HEK293T (cell line): ENCODE results near the gene UBE2U.

Experiments used
- CTCF ChIA-PET: fragments of 350-600 bp; formaldehyde crosslinking; extraction: SDS; loops from one replicate; lab custom pipeline; 2021; ENCODE audit warnings: antibody characterized with exemption, inconsistent platforms; lab: Yijun Ruan, JAX
- POLR2A ChIA-PET: fragments of 350-600 bp; formaldehyde crosslinking; extraction: SDS; loops from one replicate; lab custom pipeline; 2020; ENCODE audit warnings: antibody characterized with exemption, inconsistent platforms; lab: Yijun Ruan, JAX
- DNase-seq: peaks from one replicate; pipeline ENCODE4 v3.0.0; 2012; ENCODE audit warnings: mixed read lengths; ENCODE audit errors: extremely low spot score
- ARNT ChIP-seq: fragments of 450-650 bp; IDR thresholded peaks from 2 replicates; pipeline ENCODE4 v1.6.1; 2017; ENCODE audit warnings: mild to moderate bottlenecking
- BHLHE40 ChIP-seq: fragments of 450-650 bp; IDR thresholded peaks from 2 replicates; pipeline ENCODE4 v1.6.1; 2016; ENCODE audit warnings: mild to moderate bottlenecking, moderate library complexity, borderline replicate concordance
- CTBP1 ChIP-seq: fragments of 450-650 bp; IDR thresholded peaks from 2 replicates; pipeline ENCODE4 v1.6.1; 2016; ENCODE audit warnings: borderline replicate concordance
- ELF4 ChIP-seq: fragments of 450-650 bp; IDR thresholded peaks from 2 replicates; pipeline ENCODE4 v1.6.1; 2017; ENCODE audit warnings: antibody characterized with exemption
- FOXA1 ChIP-seq: fragments of 450-650 bp; IDR thresholded peaks from 2 replicates; pipeline ENCODE4 v1.6.1; 2016; ENCODE audit warnings: mild to moderate bottlenecking
- FOXK2 ChIP-seq: fragments of 450-650 bp; IDR thresholded peaks from 2 replicates; pipeline ENCODE4 v1.6.1; 2016; ENCODE audit warnings: mild to moderate bottlenecking
- FOXM1 ChIP-seq: fragments of 450-650 bp; IDR thresholded peaks from 2 replicates; pipeline ENCODE4 v1.6.1; 2017; ENCODE audit warnings: mild to moderate bottlenecking, borderline replicate concordance
- HDGF ChIP-seq: fragments of 450-650 bp; IDR thresholded peaks from 2 replicates; pipeline ENCODE4 v1.6.1; 2017; ENCODE audit warnings: antibody characterized with exemption, borderline replicate concordance
- L3MBTL2 ChIP-seq: fragments of 450-650 bp; conservative IDR thresholded peaks from 2 replicates; pipeline ENCODE4 v1.6.1; 2016; ENCODE audit warnings: mild to moderate bottlenecking
- LEF1 ChIP-seq: fragments of 450-650 bp; IDR thresholded peaks from 2 replicates; pipeline ENCODE4 v1.6.1; 2017; ENCODE audit warnings: mild to moderate bottlenecking, borderline replicate concordance
- NFRKB ChIP-seq: fragments of 450-650 bp; IDR thresholded peaks from 2 replicates; pipeline ENCODE4 v1.6.1; 2016; ENCODE audit warnings: mild to moderate bottlenecking, moderate library complexity
- SP1 ChIP-seq: fragments of 450-650 bp; IDR thresholded peaks from 2 replicates; pipeline ENCODE4 v1.6.1; 2017
- SUZ12 ChIP-seq: fragments of 450-650 bp; IDR thresholded peaks from 2 replicates; pipeline ENCODE4 v1.6.1; 2016; ENCODE audit warnings: mild to moderate bottlenecking
- TARDBP ChIP-seq: fragments of 450-650 bp; IDR thresholded peaks from 2 replicates; pipeline ENCODE4 v1.6.1; 2016
- ZNF384 ChIP-seq: fragments of 450-650 bp; IDR thresholded peaks from 2 replicates; pipeline ENCODE4 v1.6.1; 2016
- TF ChIP-seq, protein P1 (sequence below): fragments of 450-650 bp; IDR thresholded peaks from 2 replicates; pipeline ENCODE4 v1.6.1; 2016

Gene UBE2U

DNA sequence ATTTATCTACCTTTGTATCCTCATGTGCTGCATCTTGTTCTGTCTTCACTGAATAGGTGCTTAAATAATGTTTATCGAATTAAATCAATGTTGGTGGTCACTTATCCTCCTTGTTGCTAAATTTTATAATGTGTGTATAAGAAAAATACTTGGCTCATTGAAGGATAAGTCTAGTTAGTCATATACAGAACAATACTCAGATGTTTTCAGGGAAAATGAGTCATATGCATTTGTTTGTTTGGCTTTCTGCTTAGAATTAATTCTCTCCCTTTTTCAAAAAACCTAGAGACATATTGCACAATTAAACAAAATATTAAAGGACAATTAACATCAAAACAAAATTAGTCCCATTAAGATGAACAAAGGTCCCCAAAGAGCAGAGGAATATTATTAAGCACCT is 89.0 kb downstream of the UBE2U start:
- ChIA-PET POLR2A (no interaction called here), CTCF (no interaction called here)
- no peak for DNase-seq
- TF ChIP-seq BHLHE40 (no peak), ZNF384 (no peak), FOXM1 (no peak), ARNT (no peak), FOXK2 (no peak), LEF1 (no peak), CTBP1 (no peak), TARDBP (no peak), L3MBTL2 (no peak), HDGF (no peak), ELF4 (no peak), SUZ12 (no peak)
- TF ChIP-seq, protein P1, sequence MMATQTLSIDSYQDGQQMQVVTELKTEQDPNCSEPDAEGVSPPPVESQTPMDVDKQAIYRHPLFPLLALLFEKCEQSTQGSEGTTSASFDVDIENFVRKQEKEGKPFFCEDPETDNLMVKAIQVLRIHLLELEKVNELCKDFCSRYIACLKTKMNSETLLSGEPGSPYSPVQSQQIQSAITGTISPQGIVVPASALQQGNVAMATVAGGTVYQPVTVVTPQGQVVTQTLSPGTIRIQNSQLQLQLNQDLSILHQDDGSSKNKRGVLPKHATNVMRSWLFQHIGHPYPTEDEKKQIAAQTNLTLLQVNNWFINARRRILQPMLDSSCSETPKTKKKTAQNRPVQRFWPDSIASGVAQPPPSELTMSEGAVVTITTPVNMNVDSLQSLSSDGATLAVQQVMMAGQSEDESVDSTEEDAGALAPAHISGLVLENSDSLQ, result no peak

DNA sequence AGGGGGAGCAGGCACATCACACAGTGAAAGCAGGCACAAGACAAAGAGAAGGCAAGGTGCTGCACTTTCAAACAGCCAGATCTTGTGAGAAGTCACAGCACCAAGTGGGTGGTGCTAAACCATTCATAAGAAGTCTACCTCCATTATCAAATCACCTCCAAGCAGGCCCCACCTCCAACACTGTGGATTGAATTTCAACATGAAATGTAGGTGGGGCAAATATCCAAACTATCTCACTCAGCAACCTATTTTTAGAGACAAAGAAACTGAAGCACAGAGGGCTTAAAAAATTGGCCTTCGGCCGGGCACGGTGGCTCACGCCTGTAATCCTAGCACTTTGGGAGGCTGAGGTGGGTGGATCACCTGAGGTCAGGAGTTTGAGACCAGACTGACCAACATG is 90.4 kb downstream of the UBE2U start:
- DNase-seq, result no peak
- ChIA-PET CTCF (no interaction called here), POLR2A (no interaction called here)
- TF ChIP-seq FOXK2 (no peak), ZNF384 (no peak), ELF4 (no peak), SUZ12 (no peak), LEF1 (no peak), L3MBTL2 (no peak), HDGF (no peak), TARDBP (no peak), BHLHE40 (no peak), NFRKB (no peak), CTBP1 (no peak), SP1 (no peak), FOXM1 (no peak)
- TF ChIP-seq, protein P1, result no peak

DNA sequence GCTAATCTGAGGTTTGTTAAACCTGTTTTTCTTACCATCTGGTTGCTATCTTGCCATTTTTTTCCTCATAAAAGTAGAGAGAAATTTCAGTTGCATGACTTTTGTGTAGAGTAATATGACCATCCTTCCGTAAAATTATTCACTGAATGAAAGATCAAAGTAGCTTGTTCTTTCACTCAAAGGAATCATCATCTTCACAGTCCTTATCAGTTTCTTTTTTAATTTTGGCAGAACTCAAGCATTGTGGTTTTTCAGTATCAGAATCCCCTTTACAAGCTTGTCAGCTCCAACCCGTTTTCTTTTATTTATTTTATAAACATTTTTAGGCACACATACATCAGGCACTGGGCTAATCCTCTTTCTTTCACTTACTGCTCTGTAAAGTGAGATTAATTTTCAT is 91.7 kb downstream of the UBE2U start:
- TF ChIP-seq LEF1, result no peak
- TF ChIP-seq ARNT, result no peak
- no peak for TF ChIP-seq ELF4
- no peak for TF ChIP-seq FOXM1
- TF ChIP-seq FOXA1, result no peak
- TF ChIP-seq NFRKB, result no peak
- no peak for TF ChIP-seq BHLHE40
- no peak for TF ChIP-seq TARDBP
- no peak for TF ChIP-seq FOXK2
- TF ChIP-seq, protein P1, result no peak
- no peak for TF ChIP-seq HDGF
- TF ChIP-seq SP1, result no peak
- no peak for TF ChIP-seq SUZ12
- TF ChIP-seq L3MBTL2, result no peak
- no peak for DNase-seq
- CTCF ChIA-PET, result no interaction called here
- POLR2A ChIA-PET, result interaction anchor here (1.6 kb wide), 1 partner anchor 8 kb away, joined by 5 read pairs; no protein-coding TSS in a partner anchor

DNA sequence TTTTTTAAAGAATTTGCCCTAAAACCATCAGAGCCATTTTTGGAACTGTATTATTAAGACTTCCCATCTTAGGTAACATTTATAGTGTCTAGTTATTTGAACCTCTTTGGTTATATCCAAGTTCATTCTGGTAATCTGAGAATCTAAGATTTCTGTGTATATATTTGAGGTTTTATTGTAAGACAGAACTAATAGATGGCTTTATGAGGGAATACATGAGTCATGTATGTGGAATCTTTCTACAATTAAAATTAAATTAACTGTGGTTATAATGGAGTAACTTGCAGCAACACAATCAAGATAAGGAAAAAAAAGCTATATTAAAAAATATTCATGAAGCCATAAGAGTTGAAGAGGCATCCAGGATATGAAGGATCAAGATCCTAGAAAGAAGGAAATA is 92.1 kb downstream of the UBE2U start:
- ChIA-PET POLR2A (interaction anchor here (1.6 kb wide), 1 partner anchor 8 kb away, joined by 5 read pairs; no protein-coding TSS in a partner anchor), CTCF (no interaction called here)
- TF ChIP-seq ZNF384 (no peak), SP1 (no peak), LEF1 (no peak), HDGF (no peak), FOXA1 (no peak), NFRKB (no peak), SUZ12 (no peak)
- DNase-seq, result no peak

DNA sequence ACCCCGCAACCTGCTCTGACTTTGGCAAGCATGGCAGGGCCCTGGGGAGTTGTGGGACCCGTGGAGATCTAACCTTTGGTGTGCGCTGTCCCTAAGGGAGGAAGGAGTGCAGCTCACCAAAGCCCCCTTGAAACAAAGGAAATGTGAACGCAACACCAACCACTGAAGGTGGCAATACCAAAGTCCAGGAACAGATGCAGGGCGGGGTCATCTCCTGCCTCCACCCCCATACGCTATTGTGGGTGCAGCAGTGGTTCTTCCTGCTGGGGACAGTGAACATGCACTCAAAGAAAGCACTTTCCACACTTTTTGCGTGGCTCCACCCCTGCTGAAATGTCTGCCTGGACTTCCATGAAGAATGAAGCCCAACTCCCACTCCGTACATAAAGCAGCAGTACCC is 93.0 kb downstream of the UBE2U start:
- TF ChIP-seq LEF1, result no peak
- TF ChIP-seq FOXA1, result no peak
- no peak for TF ChIP-seq HDGF
- TF ChIP-seq L3MBTL2, result no peak
- TF ChIP-seq NFRKB, result no peak
- no peak for TF ChIP-seq ZNF384
- TF ChIP-seq FOXK2, result no peak
- TF ChIP-seq, protein P1, result no peak
- TF ChIP-seq ARNT, result no peak
- no peak for TF ChIP-seq TARDBP
- no peak for TF ChIP-seq ELF4
- TF ChIP-seq SP1, result no peak
- TF ChIP-seq SUZ12, result no peak
- no peak for TF ChIP-seq BHLHE40
- TF ChIP-seq CTBP1, result no peak
- TF ChIP-seq FOXM1, result no peak
- CTCF ChIA-PET, result no interaction called here
- POLR2A ChIA-PET, result interaction anchor here (1.6 kb wide), 1 partner anchor 9 kb away, joined by 5 read pairs; no protein-coding TSS in a partner anchor

DNA sequence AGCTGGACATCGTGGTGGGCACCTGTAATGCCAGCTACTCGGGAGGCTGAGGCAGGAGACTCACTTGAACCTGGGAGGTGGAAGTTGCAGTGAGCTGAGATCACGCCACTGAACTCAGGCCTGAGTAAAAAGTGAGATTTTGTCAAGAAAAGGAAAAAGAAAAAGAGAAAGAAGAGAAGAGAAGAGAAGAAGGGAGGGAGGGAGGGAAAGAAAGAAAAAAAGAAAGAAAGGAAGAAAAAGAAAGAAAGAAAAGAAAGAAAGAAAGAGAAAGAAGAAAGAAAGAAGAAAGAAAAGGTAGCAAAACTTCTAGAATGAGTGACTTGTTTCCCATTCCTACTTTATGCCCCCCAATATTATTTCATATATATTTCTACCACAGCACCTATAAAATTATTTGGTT is 98.8 kb downstream of the UBE2U start:
- CTCF ChIA-PET, result interaction anchor here (1.3 kb wide), 1 partner anchor 15 kb away, joined by 3 read pairs; no protein-coding TSS in a partner anchor
- POLR2A ChIA-PET, result no interaction called here
- no peak for TF ChIP-seq TARDBP
- no peak for TF ChIP-seq HDGF
- no peak for TF ChIP-seq BHLHE40
- no peak for TF ChIP-seq FOXA1
- no peak for DNase-seq

More for the DNA sequence above, 93.0 kb downstream of the UBE2U start:
- no peak for DNase-seq
